ENCODE results near the gene TSC22D2. TPM values are rescaled to one million over a fixed set of nuclear protein-coding genes. Genes with fewer than 3 reads are reported as not detected.
"Not testable (repeated sequence)": the region's sequence is repeated elsewhere in the genome, so short reads cannot be mapped to it uniquely, and the experiment has no call there.

Gene TSC22D2
- total RNA-seq, 4 donors from 2014 or later = 13.0 to 60.4 (median 16.7) TPM

GRCh38 chr3:150497956-150498355 is 89.9 kb downstream of the TSC22D2 start:
- intact Hi-C loops (cut with DNase I; ENCODE audit: low total_unique reads) = loop anchor here (5.0 to 10.0 kb wide), 3 partner anchors 83 to 526 kb away; partner anchors contain the start of gene PFN2
- no peak overlapping the region for H3K4me3 ChIP-seq (ENCODE audit: low read depth, poor library complexity, severe bottlenecking)
- 34 to 39% methylated on average over 2 of the region's 2 CpGs for WGBS, 2 donors
- no peak for DNase-seq (ENCODE audit: low spot score in 2 of 2)
- TF ChIP-seq POLR2A (IDR thresholded peaks at IDR 0.05) (no peak), CTCF (IDR thresholded peaks at IDR 0.05) (no peak)

GRCh38 chr3:150500960-150501359 is 92.9 kb downstream of the TSC22D2 start:
- not testable (repeated sequence) for DNase-seq (ENCODE audit: low spot score in 2 of 2); H3K4me3 ChIP-seq (ENCODE audit: low read depth, poor library complexity, severe bottlenecking)
- intact Hi-C loops (cut with DNase I; ENCODE audit: low total_unique reads) = loop anchor here (10.0 kb wide), 1 partner anchor 226 kb away; no protein-coding TSS in a partner anchor
- WGBS, 2 donors = 95 to 100% methylated on average over 1 of the region's 1 CpG

GRCh38 chr3:150503402-150504099 is 95.5 kb downstream of the TSC22D2 start:
- intact Hi-C loops (cut with DNase I; ENCODE audit: low total_unique reads) = loop anchor here (10.0 kb wide), 1 partner anchor 229 kb away; no protein-coding TSS in a partner anchor
- 84 to 99% methylated on average over 5 of the region's 5 CpGs for WGBS, 2 donors
- TF ChIP-seq CTCF (IDR thresholded peaks at IDR 0.05) (no peak), POLR2A (IDR thresholded peaks at IDR 0.05) (no peak)
- no peak overlapping the region for H3K4me3 ChIP-seq (ENCODE audit: low read depth, poor library complexity, severe bottlenecking)
- no peak for DNase-seq (ENCODE audit: low spot score in 2 of 2)

GRCh38 chr3:150504483-150504882 is 96.4 kb downstream of the TSC22D2 start:
- WGBS, 2 donors = 79 to 90% methylated on average over 3 of the region's 3 CpGs
- no peak overlapping the region for H3K4me3 ChIP-seq (ENCODE audit: low read depth, poor library complexity, severe bottlenecking)
- intact Hi-C loops (cut with DNase I; ENCODE audit: low total_unique reads) = loop anchor here (10.0 kb wide), 1 partner anchor 230 kb away; no protein-coding TSS in a partner anchor
- DNase-seq (ENCODE audit: low spot score in 2 of 2) = no peak
- no peak for TF ChIP-seq POLR2A (IDR thresholded peaks at IDR 0.05)
- TF ChIP-seq CTCF (IDR thresholded peaks at IDR 0.05) = no peak

GRCh38 chr3:150508401-150508800 is 100.3 kb downstream of the TSC22D2 start:
- no peak overlapping the region for H3K4me3 ChIP-seq (ENCODE audit: low read depth, poor library complexity, severe bottlenecking)
- intact Hi-C loops (cut with DNase I; ENCODE audit: low total_unique reads) = loop anchor here (10.0 kb wide), 1 partner anchor 234 kb away; no protein-coding TSS in a partner anchor
- TF ChIP-seq POLR2A (IDR thresholded peaks at IDR 0.05) (no peak), CTCF (IDR thresholded peaks at IDR 0.05) (no peak)
- DNase-seq (ENCODE audit: low spot score in 2 of 2) = no peak

- TF ChIP-seq CTCF (IDR thresholded peaks at IDR 0.05) (no peak), POLR2A (IDR thresholded peaks at IDR 0.05) (no peak)
- intact Hi-C loops (cut with DNase I; ENCODE audit: low total_unique reads) = loop anchor here (10.0 kb wide), 1 partner anchor 235 kb away; no protein-coding TSS in a partner anchor
Observed at GRCh38 chr3:150509780-150510179, 101.7 kb downstream of the TSC22D2 start.

More at GRCh38 chr3:150509780-150510179, 101.7 kb downstream of the TSC22D2 start:
- WGBS, 2 donors = 95 to 98% methylated on average over 2 of the region's 2 CpGs
- DNase-seq (ENCODE audit: low spot score in 2 of 2) = no peak
- H3K4me3 ChIP-seq (ENCODE audit: low read depth, poor library complexity, severe bottlenecking) = no peak overlapping the region
